ENCODE data around the gene LAMA3. TPM values are rescaled to one million over a fixed set of nuclear protein-coding genes. Genes with fewer than 3 reads are reported as not detected.

Gene LAMA3
- total and polyA plus RNA-seq, 5 experiments from 2014 or later: not detected

GRCh38 chr18:23793051-23793450, 103.8 kb downstream of the LAMA3 start:
- no peak overlapping the region for H3K4me3 Mint-ChIP-seq
- H3K9me3 Mint-ChIP-seq: peaks cover 0 to 3% (median 0%) of the 10 kb centered on the region in 9 donors
- peaks cover 0 to 9% (median 2%) of the 10 kb centered on the region in 4 donors for H3K4me1 Mint-ChIP-seq
- peaks cover 0 to 6% (median 0%) of the 10 kb centered on the region in 3 donors for H3K36me3 Mint-ChIP-seq
- no peak overlapping the region for H3K27ac Mint-ChIP-seq
- POLR2A ChIA-PET: no interaction called here
- ATAC-seq (no peak), DNase-seq (no peak)
- H3K27me3 Mint-ChIP-seq: peaks cover 0 to 9% (median 1%) of the 10 kb centered on the region in 5 donors

GRCh38 chr18:23793985-23794867, 105.0 kb downstream of the LAMA3 start:
- no peak overlapping the region for H3K27ac Mint-ChIP-seq
- ATAC-seq (no peak), DNase-seq (no peak)
- H3K4me1 Mint-ChIP-seq: peaks cover 0 to 9% (median 2%) of the 10 kb centered on the region in 4 donors
- peaks cover 0 to 6% (median 0%) of the 10 kb centered on the region in 3 donors for H3K36me3 Mint-ChIP-seq
- no peaks in the 10 kb centered on the region for H3K9me3 Mint-ChIP-seq
- peaks cover 0 to 9% (median 1%) of the 10 kb centered on the region in 5 donors for H3K27me3 Mint-ChIP-seq
- H3K4me3 Mint-ChIP-seq: no peak overlapping the region
- POLR2A ChIA-PET: no interaction called here

GRCh38 chr18:23798249-23798648, 109.0 kb downstream of the LAMA3 start:
- peak overlapping the region in 2 of 10 donors; percentile 66 to 92 for H3K27ac Mint-ChIP-seq
- no peak overlapping the region for H3K4me3 Mint-ChIP-seq
- H3K4me1 Mint-ChIP-seq: no peaks in the 10 kb centered on the region
- H3K27me3 Mint-ChIP-seq: peaks cover 0 to 8% (median 2%) of the 10 kb centered on the region in 5 donors
- peaks cover 0 to 4% (median 0%) of the 10 kb centered on the region in 9 donors for H3K9me3 Mint-ChIP-seq
- ATAC-seq: no peak
- H3K36me3 Mint-ChIP-seq: no peaks in the 10 kb centered on the region
- POLR2A ChIA-PET: no interaction called here
- no peak for DNase-seq

- H3K27ac Mint-ChIP-seq: no peak overlapping the region
- H3K36me3 Mint-ChIP-seq: no peaks in the 10 kb centered on the region
- DNase-seq (no peak), ATAC-seq (no peak)
- H3K9me3 Mint-ChIP-seq: peaks cover 0 to 4% (median 0%) of the 10 kb centered on the region in 9 donors
- H3K4me1 Mint-ChIP-seq: no peaks in the 10 kb centered on the region
- peaks cover 0 to 8% (median 3%) of the 10 kb centered on the region in 5 donors for H3K27me3 Mint-ChIP-seq
- H3K4me3 Mint-ChIP-seq: no peak overlapping the region
- POLR2A ChIA-PET: no interaction called here
Measured at GRCh38 chr18:23798824-23799223, 109.6 kb downstream of the LAMA3 start.

- DNase-seq (no peak), ATAC-seq (no peak)
- Mint-ChIP-seq H3K27me3 (peaks cover 0 to 8% (median 3%) of the 10 kb centered on the region in 5 donors), H3K4me1 (no peaks in the 10 kb centered on the region), H3K36me3 (no peaks in the 10 kb centered on the region), H3K4me3 (no peak overlapping the region), H3K9me3 (peaks cover 0 to 4% (median 0%) of the 10 kb centered on the region in 9 donors), H3K27ac (no peak overlapping the region)
- POLR2A ChIA-PET: no interaction called here
Measured at GRCh38 chr18:23799540-23799939, 110.3 kb downstream of the LAMA3 start.

- Mint-ChIP-seq H3K27ac (no peak overlapping the region), H3K4me3 (no peak overlapping the region), H3K36me3 (no peaks in the 10 kb centered on the region), H3K27me3 (peaks cover 0 to 8% (median 3%) of the 10 kb centered on the region in 5 donors), H3K9me3 (peaks cover 0 to 4% (median 0%) of the 10 kb centered on the region in 9 donors), H3K4me1 (no peaks in the 10 kb centered on the region)
- no peak for ATAC-seq
- no peak for DNase-seq
- POLR2A ChIA-PET: no interaction called here
Measured at GRCh38 chr18:23800902-23801301, 111.6 kb downstream of the LAMA3 start.

- ATAC-seq: no peak
- no peaks in the 10 kb centered on the region for H3K36me3 Mint-ChIP-seq
- peaks cover 0 to 8% (median 3%) of the 10 kb centered on the region in 5 donors for H3K27me3 Mint-ChIP-seq
- no peaks in the 10 kb centered on the region for H3K4me1 Mint-ChIP-seq
- no peak overlapping the region for H3K27ac Mint-ChIP-seq
- H3K9me3 Mint-ChIP-seq: peaks cover 0 to 4% (median 0%) of the 10 kb centered on the region in 9 donors
- POLR2A ChIA-PET: no interaction called here
- no peak overlapping the region for H3K4me3 Mint-ChIP-seq
- no peak for DNase-seq
Measured at GRCh38 chr18:23802817-23803216, 113.6 kb downstream of the LAMA3 start.

GRCh38 chr18:23803755-23804154, 114.5 kb downstream of the LAMA3 start:
- POLR2A ChIA-PET: no interaction called here
- Mint-ChIP-seq H3K9me3 (peaks cover 0 to 4% (median 0%) of the 10 kb centered on the region in 9 donors), H3K4me3 (no peak overlapping the region), H3K36me3 (no peaks in the 10 kb centered on the region), H3K27ac (no peak overlapping the region), H3K4me1 (no peaks in the 10 kb centered on the region), H3K27me3 (peaks cover 0 to 8% (median 3%) of the 10 kb centered on the region in 5 donors)
- ATAC-seq (no peak), DNase-seq (no peak)

- H3K4me3 Mint-ChIP-seq: no peak overlapping the region
- H3K4me1 Mint-ChIP-seq: peaks cover 11 to 18% (median 16%) of the 10 kb centered on the region in 4 donors
- H3K9me3 Mint-ChIP-seq: peaks cover 0 to 4% (median 0%) of the 10 kb centered on the region in 9 donors
- no peaks in the 10 kb centered on the region for H3K36me3 Mint-ChIP-seq
- H3K27me3 Mint-ChIP-seq: peaks cover 0 to 3% (median 0%) of the 10 kb centered on the region in 5 donors
- POLR2A ChIA-PET: no interaction called here
- no peak for DNase-seq
- no peak overlapping the region for H3K27ac Mint-ChIP-seq
- ATAC-seq: no peak
Measured at GRCh38 chr18:23805898-23806297, 116.6 kb downstream of the LAMA3 start.

- Mint-ChIP-seq H3K9me3 (peaks cover 0 to 4% (median 0%) of the 10 kb centered on the region in 9 donors), H3K36me3 (no peaks in the 10 kb centered on the region), H3K4me3 (peak overlapping the region in 3 of 10 donors; percentile 5 to 58 (median 19)), H3K27me3 (peaks cover 0 to 3% (median 0%) of the 10 kb centered on the region in 5 donors), H3K27ac (peak overlapping the region in 1 of 10 donors; percentile 12), H3K4me1 (peaks cover 14 to 34% (median 27%) of the 10 kb centered on the region in 4 donors)
- no peak for DNase-seq
- ATAC-seq: no peak
- POLR2A ChIA-PET: no interaction called here
Measured at GRCh38 chr18:23809415-23809814, 120.2 kb downstream of the LAMA3 start.

GRCh38 chr18:23810396-23810795, 121.1 kb downstream of the LAMA3 start:
- Mint-ChIP-seq H3K4me1 (peaks cover 14 to 34% (median 27%) of the 10 kb centered on the region in 4 donors), H3K27me3 (peaks cover 0 to 3% (median 0%) of the 10 kb centered on the region in 5 donors), H3K36me3 (no peaks in the 10 kb centered on the region), H3K4me3 (peak overlapping the region in 8 of 10 donors; percentile 10 to 72 (median 50)), H3K9me3 (peaks cover 0 to 4% (median 0%) of the 10 kb centered on the region in 9 donors), H3K27ac (peak overlapping the region in 3 of 10 donors; percentile 33 to 87 (median 78))
- POLR2A ChIA-PET: interaction anchor here (0.7 kb wide), 1 partner anchor 322 kb away, joined by 3 read pairs; no protein-coding TSS in a partner anchor
- DNase-seq (peak; percentile 24 to 80 (median 55)), ATAC-seq (peak; percentile 99 to 100)

GRCh38 chr18:23811176-23811575, 121.9 kb downstream of the LAMA3 start:
- ATAC-seq (no peak), DNase-seq (no peak)
- H3K27ac Mint-ChIP-seq: peak overlapping the region in 3 of 10 donors; percentile 53 to 85 (median 78)
- H3K4me1 Mint-ChIP-seq: peaks cover 14 to 34% (median 27%) of the 10 kb centered on the region in 4 donors
- POLR2A ChIA-PET: interaction anchor here (0.7 kb wide), 1 partner anchor 322 kb away, joined by 3 read pairs; no protein-coding TSS in a partner anchor
- H3K9me3 Mint-ChIP-seq: peaks cover 0 to 4% (median 0%) of the 10 kb centered on the region in 9 donors
- peaks cover 0 to 3% (median 0%) of the 10 kb centered on the region in 5 donors for H3K27me3 Mint-ChIP-seq
- H3K36me3 Mint-ChIP-seq: no peaks in the 10 kb centered on the region
- H3K4me3 Mint-ChIP-seq: peak overlapping the region in 2 of 10 donors; percentile 2 to 52
